ENCODE measurements around the gene NELL1.

NELL1 gene

DNA sequence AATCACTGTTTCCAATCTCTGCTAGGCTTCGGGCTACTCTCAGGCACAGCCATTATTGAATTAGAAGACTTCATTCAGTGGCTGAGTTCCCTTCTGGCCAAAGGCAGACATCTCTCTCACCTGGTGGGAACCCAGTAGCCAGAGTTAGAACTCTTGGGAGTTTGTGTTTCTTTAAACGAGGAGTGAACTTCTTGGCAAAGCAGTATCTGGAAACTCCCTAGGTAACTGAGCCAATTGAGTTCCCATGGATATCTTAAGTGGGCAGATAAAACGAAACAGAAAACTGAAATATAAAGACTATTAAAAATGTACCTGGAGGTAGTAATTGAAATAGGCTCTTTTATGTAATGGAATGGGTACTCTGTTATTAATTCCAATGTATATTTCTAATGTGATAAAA, 125.6 kb downstream of the NELL1 start:
- H3K9me2 ChIP-seq (replicated peaks; ENCODE audit: control insufficient read depth, low read length) = no peaks in the 10 kb centered on the region
- no peaks in the 10 kb centered on the region for H3K36me3 ChIP-seq (ENCODE audit: control insufficient read depth, low read length)
- no peaks in the 10 kb centered on the region for H3K9me3 ChIP-seq (ENCODE audit: control insufficient read depth, insufficient read depth, low read length)
- H3K4me1 ChIP-seq (ENCODE audit: control insufficient read depth, low read length) = no peaks in the 10 kb centered on the region
- no peaks in the 10 kb centered on the region for H3K79me2 ChIP-seq (ENCODE audit: control insufficient read depth, low read length)
- TF ChIP-seq EZH2phosphoT487 (IDR thresholded peaks at IDR 0.05; ENCODE audit: borderline replicate concordance, low read length) (no peak), CTCF (IDR thresholded peaks at IDR 0.05; ENCODE audit: low read depth, low read length, poor library complexity, severe bottlenecking) (no peak)
- H4K20me1 ChIP-seq (ENCODE audit: control insufficient read depth, insufficient read depth, low read depth, low read length) = no peaks in the 10 kb centered on the region
- H3K27ac ChIP-seq (ENCODE audit: low read depth, low read length) = no peak overlapping the region
- no peaks in the 10 kb centered on the region for H3F3A ChIP-seq (ENCODE audit: control insufficient read depth, insufficient read depth)
- no peaks in the 10 kb centered on the region for H3K27me3 ChIP-seq (ENCODE audit: control insufficient read depth, low read length)
- no peak overlapping the region for H3K4me3 ChIP-seq (ENCODE audit: low read length)
- no peak overlapping the region for H3K4me2 ChIP-seq (ENCODE audit: low read length)

DNA sequence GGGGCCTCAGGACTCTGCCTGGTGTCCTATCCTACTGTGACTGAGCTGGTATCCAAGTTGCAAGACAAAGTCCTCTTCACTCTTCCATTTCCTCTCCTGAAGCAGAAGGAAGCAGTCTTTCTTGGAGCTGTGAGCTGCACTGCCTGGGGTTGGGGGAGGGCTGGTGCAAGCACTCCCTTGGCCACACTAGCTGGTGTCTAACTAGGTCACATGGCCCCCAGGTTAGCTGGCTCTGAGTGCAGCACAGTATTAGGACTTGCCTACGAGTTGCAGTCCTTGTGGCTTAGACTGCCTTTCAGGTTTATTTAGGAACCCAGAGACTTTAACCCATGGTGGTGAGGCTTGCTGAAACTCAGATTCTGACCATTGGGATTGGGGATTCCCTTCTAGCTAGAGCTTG, 138.9 kb downstream of the NELL1 start:
- H3K36me3 ChIP-seq (ENCODE audit: control insufficient read depth, low read length) = no peaks in the 10 kb centered on the region
- no peak overlapping the region for H3K4me2 ChIP-seq (ENCODE audit: low read length)
- no peaks in the 10 kb centered on the region for H3K9me3 ChIP-seq (ENCODE audit: control insufficient read depth, insufficient read depth, low read length)
- H3K27ac ChIP-seq (ENCODE audit: low read depth, low read length) = no peak overlapping the region
- H3K9me2 ChIP-seq (replicated peaks; ENCODE audit: control insufficient read depth, low read length) = no peaks in the 10 kb centered on the region
- no peak for TF ChIP-seq CTCF (IDR thresholded peaks at IDR 0.05; ENCODE audit: low read depth, low read length, poor library complexity, severe bottlenecking)
- no peaks in the 10 kb centered on the region for H3K27me3 ChIP-seq (ENCODE audit: control insufficient read depth, low read length)
- no peaks in the 10 kb centered on the region for H4K20me1 ChIP-seq (ENCODE audit: control insufficient read depth, insufficient read depth, low read depth, low read length)
- no peaks in the 10 kb centered on the region for H3K79me2 ChIP-seq (ENCODE audit: control insufficient read depth, low read length)
- H3K4me1 ChIP-seq (ENCODE audit: control insufficient read depth, low read length) = no peaks in the 10 kb centered on the region
- H3F3A ChIP-seq (ENCODE audit: control insufficient read depth, insufficient read depth) = no peaks in the 10 kb centered on the region
- H3K4me3 ChIP-seq (ENCODE audit: low read length) = no peak overlapping the region

DNA sequence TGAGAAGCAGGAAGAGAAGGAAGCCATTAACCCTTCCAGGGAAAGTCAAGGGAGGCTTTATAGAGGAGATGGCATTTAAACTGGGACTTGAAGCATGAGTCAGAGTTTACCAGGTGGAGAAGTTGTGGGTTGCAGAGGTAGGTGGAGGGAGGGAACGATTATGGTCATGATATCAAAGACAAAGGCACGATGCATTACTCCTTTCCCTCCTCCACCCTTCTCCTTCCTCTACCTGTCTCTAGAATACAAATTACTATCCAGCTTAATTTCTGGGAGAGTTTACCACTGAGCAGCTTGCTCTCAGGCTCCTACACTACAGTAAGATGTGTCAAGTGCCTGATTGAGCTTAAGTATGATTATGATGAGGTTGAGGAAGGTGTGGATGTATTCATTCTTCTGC, 151.7 kb downstream of the NELL1 start:
- Histone ChIP-seq H3K4me2 (ENCODE audit: low read length) (no peak overlapping the region), H3K9me3 (ENCODE audit: control insufficient read depth, insufficient read depth, low read length) (no peaks in the 10 kb centered on the region; the same call in 1 of the 2 replicates), H3K4me3 (ENCODE audit: low read length) (no peak overlapping the region), H3K27ac (ENCODE audit: low read depth, low read length) (no peak overlapping the region), H3K4me1 (ENCODE audit: control insufficient read depth, low read length) (no peaks in the 10 kb centered on the region), H4K20me1 (ENCODE audit: control insufficient read depth, insufficient read depth, low read depth, low read length) (no peaks in the 10 kb centered on the region), H3K36me3 (ENCODE audit: control insufficient read depth, low read length) (no peaks in the 10 kb centered on the region), H3F3A (ENCODE audit: control insufficient read depth, insufficient read depth) (no peaks in the 10 kb centered on the region), H3K9me2 (replicated peaks; ENCODE audit: control insufficient read depth, low read length) (no peaks in the 10 kb centered on the region), H3K27me3 (ENCODE audit: control insufficient read depth, low read length) (no peaks in the 10 kb centered on the region), H3K79me2 (ENCODE audit: control insufficient read depth, low read length) (no peaks in the 10 kb centered on the region)
- no peak for TF ChIP-seq EZH2phosphoT487 (IDR thresholded peaks at IDR 0.05; ENCODE audit: borderline replicate concordance, low read length)

DNA sequence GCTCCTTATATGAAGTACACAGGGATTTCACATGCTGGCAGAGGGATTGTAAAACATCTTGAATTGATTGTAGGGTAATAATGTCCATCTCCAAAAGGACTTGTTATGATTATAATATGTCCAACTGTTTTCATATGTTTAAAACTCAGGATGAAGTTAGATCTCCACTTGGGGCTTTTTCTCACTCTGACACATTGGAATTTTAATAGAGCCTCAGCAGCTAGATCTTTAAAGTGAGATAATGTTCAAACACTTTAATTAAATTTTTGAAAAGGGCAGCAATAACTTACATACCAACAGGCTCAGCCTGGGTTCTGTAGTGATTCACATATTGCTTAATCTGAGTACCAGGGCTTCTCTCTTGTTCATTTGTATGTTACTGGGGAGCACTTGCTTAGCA, 152.1 kb downstream of the NELL1 start:
- Histone ChIP-seq H3K9me2 (replicated peaks; ENCODE audit: control insufficient read depth, low read length) (no peaks in the 10 kb centered on the region), H3K27me3 (ENCODE audit: control insufficient read depth, low read length) (no peaks in the 10 kb centered on the region), H3K9me3 (ENCODE audit: control insufficient read depth, insufficient read depth, low read length) (no peaks in the 10 kb centered on the region; the same call in 1 of the 2 replicates), H3K79me2 (ENCODE audit: control insufficient read depth, low read length) (no peaks in the 10 kb centered on the region), H3F3A (ENCODE audit: control insufficient read depth, insufficient read depth) (no peaks in the 10 kb centered on the region), H3K4me3 (ENCODE audit: low read length) (no peak overlapping the region), H3K36me3 (ENCODE audit: control insufficient read depth, low read length) (no peaks in the 10 kb centered on the region), H3K27ac (ENCODE audit: low read depth, low read length) (no peak overlapping the region), H3K4me2 (ENCODE audit: low read length) (no peak overlapping the region), H3K4me1 (ENCODE audit: control insufficient read depth, low read length) (no peaks in the 10 kb centered on the region), H4K20me1 (ENCODE audit: control insufficient read depth, insufficient read depth, low read depth, low read length) (no peaks in the 10 kb centered on the region)
- TF ChIP-seq EZH2phosphoT487 (IDR thresholded peaks at IDR 0.05; ENCODE audit: borderline replicate concordance, low read length) (no peak), CTCF (IDR thresholded peaks at IDR 0.05; ENCODE audit: low read depth, low read length, poor library complexity, severe bottlenecking) (no peak)
